HepG2 (cell line): Measurements from ENCODE around the gene SUSD2. TPM values are rescaled to one million over a fixed set of nuclear protein-coding genes. Genes with fewer than 3 reads are reported as not detected.

ENCODE experiments used
- ATAD3A ChIP-seq: sonication (generic); formaldehyde crosslinking; IDR thresholded peaks from 2 replicates; pipeline ENCODE4 v1.4.0; 2020; ENCODE audit warnings: missing genetic modification reagents
- CEBPG ChIP-seq: IDR thresholded peaks from 2 replicates; pipeline ENCODE4 v1.6.1; 2016
- CREM ChIP-seq, 2 experiments: sonication (generic) in 1 of 2; formaldehyde crosslinking in 1 of 2; IDR thresholded peaks; 2 replicates each; pipeline versions ENCODE4 v1.4.0 to v1.6.1; 2016 to 2020; ENCODE audit warnings: antibody characterized with exemption in 1 of 2, mild to moderate bottlenecking in 1 of 2, missing genetic modification reagents in 1 of 2
- ELF3 ChIP-seq: IDR thresholded peaks from 2 replicates; pipeline ENCODE4 v1.6.1; 2016; ENCODE audit warnings: missing genetic modification reagents, missing compliant biosample characterization
- FOXK1 ChIP-seq: sonication (generic); formaldehyde crosslinking; IDR thresholded peaks from 2 replicates; pipeline ENCODE4 v1.4.0; 2020; ENCODE audit warnings: low read depth, missing genetic modification reagents, borderline replicate concordance
- FOXP1 ChIP-seq, 2 experiments: fragments of 450-650 bp in 1 of 2; IDR thresholded peaks; 2 replicates each; pipeline ENCODE4 v1.6.1; 2017 to 2018; ENCODE audit warnings: antibody characterized with exemption in 1 of 2
- KLF11 ChIP-seq: IDR thresholded peaks from 2 replicates; pipeline ENCODE4 v1.6.1; 2016; ENCODE audit warnings: missing compliant biosample characterization
- KLF16 ChIP-seq, 2 experiments: sonication (generic) in 1 of 2; formaldehyde crosslinking in 1 of 2; IDR thresholded peaks; 2 replicates each; pipeline versions ENCODE4 v1.6.1 to v1.8.0; 2016 to 2023; ENCODE audit warnings: missing genetic modification reagents in 2 of 2, missing compliant biosample characterization in 1 of 2
- MLXIP ChIP-seq: sonication (generic); formaldehyde crosslinking; IDR thresholded peaks from 2 replicates; pipeline ENCODE4 v1.9.0; 2021; ENCODE audit warnings: missing genetic modification reagents, borderline replicate concordance
- NFYB ChIP-seq: sonication (generic); formaldehyde crosslinking; IDR thresholded peaks from 2 replicates; pipeline ENCODE4 v1.4.0; 2020; ENCODE audit warnings: missing genetic modification reagents
- TFDP2 ChIP-seq: sonication (generic); formaldehyde crosslinking; IDR thresholded peaks from 2 replicates; pipeline ENCODE4 v1.4.0; 2020; ENCODE audit warnings: missing genetic modification reagents
- ZNF121 ChIP-seq: sonication (generic); formaldehyde crosslinking; IDR thresholded peaks from 2 replicates; pipeline ENCODE4 v1.5.0; 2020; ENCODE audit warnings: mild to moderate bottlenecking, missing genetic modification reagents
- ZNF17 ChIP-seq: sonication (generic); formaldehyde crosslinking; IDR thresholded peaks from 2 replicates; pipeline ENCODE4 v1.5.0; 2020; ENCODE audit warnings: mild to moderate bottlenecking, missing genetic modification reagents
- ZNF205 ChIP-seq: IDR thresholded peaks from 2 replicates; pipeline ENCODE4 v1.6.1; 2018; ENCODE audit warnings: missing biosample characterization, missing genetic modification reagents
- ZNF350 ChIP-seq: sonication (generic); formaldehyde crosslinking; IDR thresholded peaks from 2 replicates; pipeline ENCODE4 v1.4.0; 2020; ENCODE audit warnings: mild to moderate bottlenecking, low read depth, missing genetic modification reagents, borderline replicate concordance
- ZNF564 ChIP-seq: sonication (generic); formaldehyde crosslinking; IDR thresholded peaks from 2 replicates; pipeline ENCODE4 v1.8.1; 2023; ENCODE audit warnings: mild to moderate bottlenecking, missing genetic modification reagents
- ZNF646 ChIP-seq: sonication (generic); formaldehyde crosslinking; IDR thresholded peaks from 2 replicates; pipeline ENCODE4 v1.9.0; 2021; ENCODE audit warnings: mild to moderate bottlenecking, missing genetic modification reagents
- polyA plus RNA-seq, 8 experiments: library from polyadenylated mRNA; depleted of rRNA in 3 of 8; stranded (reverse) in 7 of 8; unstranded in 1 of 8; fragments of >200 nt; fragmentation: Illumina TruSeq in 4 of 8; extraction: Trizol in 4 of 8; gene quantifications; 2 replicates each; pipeline versions ENCODE4 v1.2.1 to v1.2.3, GENCODE V29; 2011 to 2016; ENCODE audit warnings: low read depth in 4 of 8, missing spikeins in 1 of 8, mixed read lengths in 1 of 8; ENCODE audit not compliant: insufficient read depth in 1 of 8
- total RNA-seq, 5 experiments: library from RNA; depleted of rRNA; stranded (reverse); fragments of >200 nt; fragmentation: Illumina TruSeq; extraction: Trizol; gene quantifications; 2 replicates each; pipeline ENCODE4 v1.2.3, GENCODE V29; 2016; ENCODE audit warnings: low read depth in 1 of 5

Gene SUSD2
- total and polyA plus RNA-seq, 2 of the 13 experiments (the other 11 are each of a cell fraction or from before 2014, with no cell fraction given): 2.1 to 11.0 TPM

- TF ChIP-seq ZNF646 (no peak), ZNF17 (CRISPR knock-in tag) (no peak), KLF11 (CRISPR knock-in tag) (no peak), ZNF121 (no peak), MLXIP (CRISPR knock-in tag) (no peak), FOXP1 (IDR thresholded peaks at IDR 0.05) (peak; percentile 3; the same call in 1 of the 2 replicates), FOXP1 (CRISPR knock-in tag; IDR thresholded peaks at IDR 0.05) (peak; percentile 69), ZNF205 (CRISPR knock-in tag) (0 out of 2 replicates have a peak, but pooled peaks have one; percentile 37), TFDP2 (no peak), ELF3 (peak; percentile 80; the same call in 1 of the 2 replicates), ZNF350 (no peak), ATAD3A (CRISPR knock-in tag) (no peak), CREM (IDR thresholded peaks at IDR 0.05) (peak; percentile 88), CREM (CRISPR knock-in tag; IDR thresholded peaks at IDR 0.05) (no peak), ZNF564 (CRISPR knock-in tag) (no peak), NFYB (CRISPR knock-in tag) (no peak), KLF16 (CRISPR knock-in tag; IDR thresholded peaks at IDR 0.05) (0 out of 4 replicates have a peak, but pooled peaks of 1 of the 2 experiments have one; percentile 50), CEBPG (peak; percentile 86), FOXK1 (CRISPR knock-in tag) (peak; percentile 28; the same call in 1 of the 2 replicates)
Measured at GRCh38 chr22:24208012-24208749, 26.9 kb downstream of the SUSD2 start (continued).
